Eye (tissue), 1 donor: ENCODE measurements around the gene COLEC12.

ENCODE experiments used
- DNase-seq: peaks from one replicate; pipeline ENCODE4 v3.0.0-alpha.2; 2015

The COLEC12 gene

DNA sequence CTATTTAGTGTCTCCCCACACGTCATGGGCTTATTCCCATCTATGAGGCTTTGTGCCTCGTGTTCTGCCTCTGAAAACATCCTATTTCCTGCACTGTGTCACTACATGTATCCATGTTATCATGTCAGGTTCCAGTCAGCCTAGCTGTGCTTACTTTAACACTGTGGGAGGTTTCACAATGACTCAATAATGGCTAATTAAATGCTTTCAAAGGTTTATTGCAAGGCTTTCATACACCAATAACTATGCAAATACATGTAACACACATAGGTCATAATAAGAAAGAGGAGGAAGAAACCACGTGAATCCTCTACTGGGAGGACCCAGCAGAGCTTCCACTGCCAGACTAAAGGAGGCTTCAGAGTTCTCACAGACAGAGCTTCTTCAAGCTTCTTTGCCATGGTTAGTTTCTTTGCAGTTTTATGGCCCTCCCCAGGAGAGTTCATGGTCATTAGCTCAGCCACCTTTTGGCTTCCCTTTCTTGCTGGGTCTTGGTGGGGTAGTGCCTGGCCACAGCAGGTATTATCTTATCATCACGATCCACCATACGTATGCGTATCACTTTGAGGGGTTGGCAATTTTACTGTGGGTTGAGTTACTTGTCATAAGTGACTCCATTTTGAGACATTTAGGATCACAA lies 5.1 kb upstream of the COLEC12 start:
- no peak for DNase-seq

DNA sequence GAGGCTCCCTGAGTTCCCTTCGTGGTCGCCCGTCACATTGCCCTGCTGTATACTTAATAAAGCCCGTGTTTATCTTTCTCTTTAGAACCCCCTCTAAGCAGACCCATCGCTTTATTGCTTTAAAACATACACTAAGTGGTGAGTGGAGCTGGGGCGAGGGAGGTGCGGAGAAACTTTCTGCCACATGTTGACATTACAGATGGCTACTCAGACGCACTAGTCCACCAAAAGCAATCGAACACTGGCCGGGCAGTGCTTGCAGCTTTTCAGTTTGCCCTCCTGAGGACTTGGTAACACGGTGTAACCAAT lies 859 bp upstream of the COLEC12 start:
- no peak for DNase-seq

GRCh38 chr18:499776-500631 lies 497 bp downstream of the COLEC12 start:
- DNase-seq: peak; percentile 80

DNA sequence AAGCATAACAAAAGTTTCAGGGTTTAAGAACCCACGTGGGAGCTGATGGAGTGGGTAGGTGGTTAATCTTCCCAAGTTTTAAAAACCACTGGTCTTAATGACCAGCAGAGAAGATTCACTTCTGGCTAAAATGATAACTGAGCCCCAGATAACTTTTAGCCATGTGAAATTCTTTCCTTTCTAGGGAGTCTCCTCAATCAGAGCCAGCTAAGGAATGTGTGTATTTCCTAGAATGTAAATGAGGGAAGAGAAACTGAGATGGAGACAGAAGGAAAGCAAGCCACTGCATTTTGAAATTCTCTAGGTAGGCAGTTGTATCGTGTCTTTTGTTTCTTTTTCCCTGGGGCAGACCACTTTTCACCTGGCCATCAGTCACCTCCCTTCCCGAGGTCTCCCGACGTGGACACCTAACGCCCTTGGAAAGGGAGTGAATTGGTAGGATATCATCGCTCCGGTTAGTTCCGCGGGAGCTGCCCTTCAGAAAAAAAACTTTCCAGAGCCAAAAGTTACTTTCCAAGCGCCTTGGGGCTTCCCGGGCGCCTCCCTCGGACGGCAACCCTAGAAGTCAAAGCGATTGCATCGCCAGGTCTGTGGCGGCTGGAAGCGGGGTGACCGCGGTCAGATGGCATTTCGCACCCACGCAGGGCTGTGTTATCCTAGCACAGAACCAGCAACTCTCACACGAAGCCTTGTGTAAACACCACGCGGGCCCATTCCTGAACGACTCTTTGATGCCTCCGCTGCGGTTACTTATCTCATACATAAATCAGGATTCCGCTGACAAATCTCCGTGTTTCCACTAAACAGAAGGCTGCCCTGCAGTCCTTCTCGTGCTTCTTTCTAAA lies 1.3 kb downstream of the COLEC12 start:
- peak; percentile 76 for DNase-seq

- no peak for DNase-seq
Observed at GRCh38 chr18:497688-498087, 2.8 kb downstream of the COLEC12 start.

DNA sequence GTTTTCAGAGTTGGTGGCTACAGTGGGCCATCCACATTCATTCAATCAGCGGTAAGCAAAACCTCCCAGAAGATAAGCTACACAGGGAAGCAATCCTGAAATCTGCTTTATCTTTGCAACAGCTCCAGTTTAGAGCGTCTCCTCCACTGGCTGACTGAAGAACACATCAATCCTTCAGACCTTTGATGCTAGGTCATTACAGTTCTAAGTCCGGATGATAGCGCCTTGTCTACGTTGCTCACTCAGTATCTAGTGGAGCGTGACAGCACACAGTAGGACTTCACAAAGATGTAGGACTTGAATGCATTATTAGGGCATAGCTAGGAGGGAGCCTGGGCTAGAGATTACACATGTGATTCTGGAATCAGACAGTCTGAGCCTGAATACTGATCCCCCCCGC lies 5.0 kb downstream of the COLEC12 start:
- no peak for DNase-seq

- DNase-seq: no peak
Observed at GRCh38 chr18:495017-495416, 5.5 kb downstream of the COLEC12 start.

GRCh38 chr18:493986-494983 lies 6.2 kb downstream of the COLEC12 start:
- no peak for DNase-seq

- peak; percentile 21 for DNase-seq
Observed at GRCh38 chr18:492451-492850, 8.1 kb downstream of the COLEC12 start.

DNA sequence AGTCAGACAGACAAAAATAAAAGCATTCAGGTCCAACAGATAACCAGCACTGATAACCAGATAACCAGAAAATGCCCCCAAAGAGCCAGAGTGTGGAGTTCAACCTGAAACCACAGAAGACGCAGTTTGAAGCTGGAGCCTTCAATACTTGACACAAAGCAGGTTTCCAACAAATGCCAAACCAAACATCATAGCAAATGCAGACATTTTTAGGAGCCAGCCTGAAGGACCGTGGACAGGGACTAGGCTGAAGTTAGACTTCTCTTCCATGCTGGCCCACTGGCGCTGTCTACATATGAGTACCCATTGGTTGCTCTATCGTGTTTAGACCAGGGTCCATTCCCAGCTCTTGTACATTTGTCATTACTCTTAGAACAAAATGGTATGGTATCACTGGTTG lies 9.9 kb downstream of the COLEC12 start:
- DNase-seq: no peak

- no peak for DNase-seq
Observed at GRCh38 chr18:490024-490366, 10.5 kb downstream of the COLEC12 start.

DNA sequence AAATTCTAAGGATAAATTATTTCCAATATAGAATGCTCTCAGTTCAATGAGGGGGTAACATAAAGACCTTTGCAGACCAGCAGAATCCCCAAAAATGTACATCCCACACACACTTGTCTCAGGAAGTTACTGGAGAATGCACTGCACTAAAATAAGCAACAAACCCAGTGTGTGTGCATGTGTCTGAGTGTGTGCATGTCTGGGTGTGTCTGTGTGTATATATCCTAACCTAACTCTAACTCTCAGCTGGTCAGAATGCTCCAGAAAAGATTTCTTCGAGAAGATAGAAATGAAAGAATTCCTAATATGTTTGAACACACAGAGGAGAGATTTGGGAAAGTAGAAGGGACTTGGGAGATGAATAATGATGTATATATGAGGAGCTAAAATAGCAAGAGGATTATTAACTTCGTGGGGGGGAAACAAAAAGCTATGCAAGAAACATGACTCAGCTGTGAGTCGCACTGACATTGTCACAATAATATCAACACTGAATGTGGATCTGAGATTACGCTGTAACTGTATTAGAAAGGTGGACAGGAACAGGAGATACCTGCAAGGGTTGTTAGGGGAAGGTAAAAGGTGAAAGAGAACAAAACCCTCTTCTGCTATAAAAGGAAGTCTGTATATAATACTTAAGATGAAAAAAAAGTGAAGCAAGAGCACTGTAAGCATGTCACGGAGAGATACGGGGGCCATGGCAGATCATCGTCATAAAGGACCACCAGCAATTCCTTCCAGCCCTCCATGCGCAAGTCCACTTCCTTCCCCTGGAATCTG lies 11.1 kb downstream of the COLEC12 start:
- DNase-seq: peak; percentile 14

- DNase-seq: no peak
Observed at GRCh38 chr18:486929-487740, 13.4 kb downstream of the COLEC12 start.

- no peak for DNase-seq
Observed at GRCh38 chr18:484749-485464, 15.6 kb downstream of the COLEC12 start.

GRCh38 chr18:478681-479080 lies 21.8 kb downstream of the COLEC12 start:
- DNase-seq: no peak

DNA sequence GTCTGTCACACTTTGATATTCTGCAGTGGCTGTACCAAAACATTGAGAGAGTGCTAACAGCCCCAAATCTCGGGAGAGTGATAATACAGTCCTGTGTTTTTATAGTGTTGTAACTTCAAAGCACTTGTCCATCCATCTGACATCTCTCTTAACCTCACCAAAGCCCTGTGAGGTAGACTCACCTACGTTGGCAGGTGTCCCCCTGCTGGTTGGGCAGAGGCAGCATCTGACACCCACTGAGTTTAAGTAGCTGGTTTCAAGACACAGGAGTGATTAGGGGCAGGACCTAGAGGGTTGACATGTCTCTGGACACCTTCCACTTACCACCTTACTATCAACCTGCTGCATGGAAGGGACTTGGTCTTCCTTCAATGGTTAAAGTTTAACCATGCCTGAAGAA lies 22.9 kb downstream of the COLEC12 start:
- no peak for DNase-seq

DNA sequence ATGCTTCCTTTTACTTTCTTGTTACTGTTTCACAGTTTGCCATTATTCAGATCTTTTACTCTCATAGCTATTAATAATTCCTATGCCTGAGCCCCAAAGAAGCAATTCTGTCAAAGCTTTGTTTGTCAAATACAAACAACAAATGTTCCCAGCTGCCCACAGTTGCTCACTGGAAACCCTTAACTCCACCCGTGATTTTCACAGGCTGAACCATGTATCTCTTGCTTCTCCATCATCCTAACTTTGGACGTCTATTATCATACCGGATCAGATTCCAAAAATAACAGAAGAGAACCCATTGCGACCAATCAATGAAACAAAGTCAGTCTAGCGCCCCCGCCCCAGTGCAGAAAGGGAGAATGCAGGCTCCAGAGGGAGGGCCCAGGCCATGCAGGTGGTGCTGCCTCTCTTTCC lies 24.2 kb downstream of the COLEC12 start:
- DNase-seq: no peak

GRCh38 chr18:475202-476031 lies 25.1 kb downstream of the COLEC12 start:
- DNase-seq: no peak

DNA sequence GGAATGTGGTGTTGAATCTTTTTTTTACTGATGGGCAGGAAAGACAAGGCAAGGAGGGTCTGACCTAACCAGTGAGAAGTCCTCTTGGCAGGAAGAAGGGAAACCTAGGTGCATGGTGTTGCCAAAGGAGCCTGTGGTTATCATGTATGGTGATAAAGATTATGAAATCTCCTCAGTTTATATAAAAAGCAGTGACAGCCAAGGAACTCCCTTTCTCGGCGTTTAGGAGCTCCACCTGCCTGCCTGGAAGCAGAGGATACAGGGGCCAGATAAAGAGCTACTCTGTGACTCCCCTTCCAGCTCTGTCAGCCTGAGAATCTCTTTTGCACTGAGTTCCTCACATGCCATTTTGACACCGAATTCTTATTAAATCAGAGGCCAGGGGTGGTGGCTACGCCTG lies 26.1 kb downstream of the COLEC12 start:
- DNase-seq: no peak
